Activated CD8-positive, alpha-beta T cell treated with anti-CD3 and anti-CD28 coated beads, Interleukin-2, amount 10 ng/mL, durations not matched to agents 7 days and 5 days (primary cell): Measurements from ENCODE around the gene OTUB1. TPM values are rescaled to one million over a fixed set of nuclear protein-coding genes. Genes with fewer than 3 reads are reported as not detected.

Experiments
- ATAC-seq: fragments of 150-1000 bp; cut with Tn5 transposase; one replicate; pipeline ENCODE4 v1.10.0; 2021; ENCODE audit warnings: moderate library complexity
- CTCF ChIA-PET: fragments of 350-600 bp; sonication (Branson Sonifier 250); formaldehyde crosslinking; loops from one replicate; lab custom pipeline; 2021; ENCODE audit warnings: antibody characterized with exemption; lab: Charles Lee
- POLR2A ChIA-PET: fragments of 350-600 bp; sonication (Branson Sonifier 250); formaldehyde crosslinking; loops from one replicate; lab custom pipeline; 2021; ENCODE audit warnings: antibody characterized with exemption; lab: Charles Lee
- DNase-seq: peaks from one replicate; pipeline ENCODE4 v3.0.0-alpha.2; 2020
- H3K27ac Mint-ChIP-seq: one replicate; pipeline ENCODE4 v1.8.0; 2021; ENCODE audit warnings: mild to moderate bottlenecking, mixed read lengths
- H3K27me3 Mint-ChIP-seq: one replicate; pipeline ENCODE4 v1.8.0; 2021; ENCODE audit warnings: low read depth, mixed read lengths
- H3K36me3 Mint-ChIP-seq: one replicate; pipeline ENCODE4 v1.8.0; 2021; ENCODE audit warnings: low read depth, mixed read lengths
- H3K4me1 Mint-ChIP-seq: one replicate; pipeline ENCODE4 v1.8.0; 2021; ENCODE audit warnings: low read depth, mixed read lengths
- H3K4me3 Mint-ChIP-seq: one replicate; pipeline ENCODE4 v1.8.0; 2021; ENCODE audit warnings: mild to moderate bottlenecking, mixed read lengths
- H3K9me3 Mint-ChIP-seq: one replicate; pipeline ENCODE4 v1.8.0; 2022; ENCODE audit warnings: mixed read lengths; ENCODE audit not compliant: insufficient read depth
- total RNA-seq, 2 experiments: library from RNA; stranded (reverse); gene quantifications; one replicate each; pipeline ENCODE4 v1.2.3, GENCODE V29; 2021

Gene OTUB1
- total RNA-seq, 2 experiments from 2014 or later: 93.7 to 102 TPM

DNA sequence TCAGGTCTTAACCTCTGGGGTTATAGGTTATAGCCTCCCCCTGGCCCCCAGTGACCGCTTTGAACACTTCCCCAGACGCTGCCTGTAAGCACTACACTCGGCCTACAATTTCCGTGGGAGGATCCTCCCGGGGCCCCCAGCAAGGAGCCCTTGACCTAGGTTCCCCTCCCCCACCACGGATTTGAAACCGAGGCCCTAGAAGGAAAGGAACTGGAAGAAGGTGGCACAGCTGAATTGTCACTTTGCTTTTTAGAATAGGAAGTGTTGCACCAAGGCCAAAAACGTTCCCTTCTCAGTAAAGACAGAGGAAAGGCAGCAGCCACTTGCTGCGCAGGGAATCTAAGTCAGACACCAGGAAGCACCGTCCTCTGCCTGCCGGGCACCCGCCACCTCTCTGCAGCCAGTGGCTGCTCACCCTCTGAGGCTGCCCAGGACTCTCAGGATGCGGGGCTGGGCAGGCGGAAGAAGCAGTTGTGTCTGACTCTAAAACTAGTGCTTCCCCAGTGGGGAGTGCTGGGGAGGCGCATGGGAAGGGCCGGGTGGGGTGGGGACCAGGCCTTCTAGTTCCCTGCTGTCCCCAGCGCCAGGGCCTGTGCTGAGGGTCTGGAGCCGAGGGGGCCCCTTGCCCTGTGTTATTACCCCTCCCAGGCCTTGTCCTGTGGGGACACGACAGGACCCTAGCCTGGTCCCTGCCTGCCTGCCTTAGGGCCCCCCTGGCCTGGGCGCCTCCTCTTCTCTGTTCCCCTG is 41.6 kb downstream of the OTUB1 start:
- H3K9me3 Mint-ChIP-seq: no peaks in the 10 kb centered on the region
- peak; percentile 29 for ATAC-seq
- no peak for DNase-seq
- POLR2A ChIA-PET: no interaction called here
- CTCF ChIA-PET: interaction anchor here (1.2 kb wide), 1 partner anchor 27 kb away, joined by 4 read pairs; no protein-coding TSS in a partner anchor
- no peaks in the 10 kb centered on the region for H3K36me3 Mint-ChIP-seq
- peaks cover 3% of the 10 kb centered on the region for H3K4me1 Mint-ChIP-seq
- H3K27ac Mint-ChIP-seq: no peak overlapping the region
- H3K4me3 Mint-ChIP-seq: no peak overlapping the region
- peaks cover 5% of the 10 kb centered on the region for H3K27me3 Mint-ChIP-seq

- H3K27ac Mint-ChIP-seq: no peak overlapping the region
- ChIA-PET POLR2A (no interaction called here), CTCF (no interaction called here)
- no peak overlapping the region for H3K4me3 Mint-ChIP-seq
- no peaks in the 10 kb centered on the region for H3K9me3 Mint-ChIP-seq
- peaks cover 3% of the 10 kb centered on the region for H3K4me1 Mint-ChIP-seq
- no peaks in the 10 kb centered on the region for H3K36me3 Mint-ChIP-seq
- H3K27me3 Mint-ChIP-seq: peaks cover 8% of the 10 kb centered on the region
- DNase-seq: no peak
- peak; percentile 23 for ATAC-seq
Measured at GRCh38 chr11:64028398-64029115, 42.3 kb downstream of the OTUB1 start.

- ATAC-seq (no peak), DNase-seq (no peak)
- POLR2A ChIA-PET: no interaction called here
- Mint-ChIP-seq H3K27ac (no peak overlapping the region), H3K36me3 (no peaks in the 10 kb centered on the region), H3K4me3 (no peak overlapping the region), H3K9me3 (no peaks in the 10 kb centered on the region), H3K27me3 (peaks cover 19% of the 10 kb centered on the region), H3K4me1 (peaks cover 3% of the 10 kb centered on the region)
- CTCF ChIA-PET: no interaction called here
Measured at GRCh38 chr11:64029773-64030172, 43.5 kb downstream of the OTUB1 start.

- DNase-seq: no peak
- Mint-ChIP-seq H3K9me3 (no peaks in the 10 kb centered on the region), H3K27me3 (peaks cover 25% of the 10 kb centered on the region), H3K4me3 (no peak overlapping the region), H3K4me1 (peaks cover 8% of the 10 kb centered on the region), H3K36me3 (peaks cover 5% of the 10 kb centered on the region), H3K27ac (no peak overlapping the region)
- ChIA-PET POLR2A (no interaction called here), CTCF (no interaction called here)
- ATAC-seq: no peak
Measured at GRCh38 chr11:64031001-64031400, 44.8 kb downstream of the OTUB1 start.

DNA sequence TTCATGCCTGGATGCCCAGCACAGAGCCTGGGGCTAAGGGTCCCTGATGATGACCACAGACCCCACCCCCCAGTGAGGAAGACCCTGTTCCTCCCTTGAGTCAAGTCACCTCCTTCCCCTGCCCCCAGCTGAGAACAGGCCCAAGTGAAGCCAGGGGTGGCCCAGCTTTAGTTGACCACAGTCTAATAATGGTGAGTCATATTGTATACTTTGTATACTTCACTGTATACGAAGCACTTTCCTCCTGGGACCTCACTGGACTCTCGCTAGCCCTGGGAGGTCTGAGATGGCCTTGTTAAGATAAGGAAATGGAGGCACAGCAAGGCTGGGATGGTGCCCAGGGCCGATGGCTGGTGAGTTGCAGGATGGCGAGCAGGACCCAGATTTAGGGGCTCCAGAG is 45.8 kb downstream of the OTUB1 start:
- peaks cover 25% of the 10 kb centered on the region for H3K27me3 Mint-ChIP-seq
- no peak overlapping the region for H3K27ac Mint-ChIP-seq
- peaks cover 5% of the 10 kb centered on the region for H3K36me3 Mint-ChIP-seq
- no peak overlapping the region for H3K4me3 Mint-ChIP-seq
- H3K4me1 Mint-ChIP-seq: peaks cover 8% of the 10 kb centered on the region
- POLR2A ChIA-PET: no interaction called here
- H3K9me3 Mint-ChIP-seq: no peaks in the 10 kb centered on the region
- CTCF ChIA-PET: interaction anchor here (1.3 kb wide), 1 partner anchor 31 kb away, joined by 3 read pairs; no protein-coding TSS in a partner anchor
- ATAC-seq (no peak), DNase-seq (no peak)

DNA sequence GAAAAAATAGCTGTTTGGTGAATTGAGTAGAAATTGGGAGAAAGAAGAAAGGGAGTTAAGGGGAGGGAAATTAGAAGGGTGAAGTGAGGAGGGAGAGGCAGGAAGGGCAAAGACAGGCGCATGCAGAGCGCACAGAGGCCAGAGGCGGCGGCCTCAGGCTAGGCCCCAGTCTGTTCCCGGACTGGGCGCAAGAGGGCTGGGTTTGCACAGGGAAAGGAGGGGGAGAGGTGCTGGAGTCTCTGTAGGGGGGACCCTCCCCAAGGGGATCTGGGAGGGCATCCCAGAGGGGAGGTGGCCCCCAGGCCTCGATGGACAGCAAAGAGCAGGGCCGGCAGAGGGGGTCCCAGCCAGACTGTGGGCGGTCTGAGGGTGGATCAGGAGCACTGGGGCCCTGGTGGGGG is 48.2 kb downstream of the OTUB1 start:
- ChIA-PET CTCF (interaction anchor here (1.8 kb wide), 1 partner anchor 10 kb away, joined by 5 read pairs; no protein-coding TSS in a partner anchor), POLR2A (no interaction called here)
- peaks cover 5% of the 10 kb centered on the region for H3K4me1 Mint-ChIP-seq
- no peaks in the 10 kb centered on the region for H3K9me3 Mint-ChIP-seq
- H3K4me3 Mint-ChIP-seq: no peak overlapping the region
- peaks cover 5% of the 10 kb centered on the region for H3K36me3 Mint-ChIP-seq
- DNase-seq (no peak), ATAC-seq (no peak)
- H3K27me3 Mint-ChIP-seq: peaks cover 36% of the 10 kb centered on the region
- H3K27ac Mint-ChIP-seq: no peak overlapping the region

- Mint-ChIP-seq H3K27me3 (peaks cover 36% of the 10 kb centered on the region), H3K4me1 (peaks cover 5% of the 10 kb centered on the region), H3K9me3 (no peaks in the 10 kb centered on the region), H3K27ac (no peak overlapping the region), H3K4me3 (no peak overlapping the region), H3K36me3 (peaks cover 5% of the 10 kb centered on the region)
- POLR2A ChIA-PET: no interaction called here
- DNase-seq (no peak), ATAC-seq (no peak)
- CTCF ChIA-PET: interaction anchor here (1.8 kb wide), 1 partner anchor 11 kb away, joined by 5 read pairs; no protein-coding TSS in a partner anchor
Measured at GRCh38 chr11:64035081-64035524, 48.9 kb downstream of the OTUB1 start.

DNA sequence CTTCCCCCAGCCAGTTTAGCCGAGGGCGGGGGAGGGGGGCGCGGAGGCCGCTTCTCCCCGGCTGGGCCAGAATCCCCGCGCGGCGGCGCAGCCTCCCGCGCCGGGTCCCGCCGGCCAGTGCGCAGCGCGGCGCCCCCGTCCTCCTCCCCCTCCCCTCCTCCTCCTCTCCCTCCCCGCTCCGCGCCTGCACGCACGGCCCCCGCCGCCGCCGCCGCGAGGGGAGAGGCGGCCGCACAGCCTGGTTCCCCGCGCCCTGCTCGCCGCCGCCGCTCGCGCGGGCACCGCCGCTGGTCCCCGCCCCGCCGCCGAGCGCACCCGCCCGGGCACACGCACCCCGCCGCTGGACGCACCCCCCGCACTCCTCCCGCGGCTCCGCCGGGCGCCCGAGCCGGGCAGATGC is 49.3 kb downstream of the OTUB1 start, which contains the start of gene FLRT1:
Gene FLRT1, plus strand, starts transcription at position 356 of the 400 bp plus-strand sequence. CDS start 80,337 bp downstream, outside the sequence.
- no peaks in the 10 kb centered on the region for H3K9me3 Mint-ChIP-seq
- no peak for DNase-seq
- peaks cover 5% of the 10 kb centered on the region for H3K36me3 Mint-ChIP-seq
- CTCF ChIA-PET: interaction anchor here (1.3 kb wide), 1 partner anchor 9 kb away, joined by 3 read pairs; no protein-coding TSS in a partner anchor
- H3K4me3 Mint-ChIP-seq: no peak within 1 kb of the TSS
- peaks cover 5% of the 10 kb centered on the region for H3K4me1 Mint-ChIP-seq
- H3K27me3 Mint-ChIP-seq: peaks cover 36% of the 10 kb centered on the region
- POLR2A ChIA-PET: no interaction called here
- no peak for ATAC-seq
- no peak within 1 kb of the TSS for H3K27ac Mint-ChIP-seq

DNA sequence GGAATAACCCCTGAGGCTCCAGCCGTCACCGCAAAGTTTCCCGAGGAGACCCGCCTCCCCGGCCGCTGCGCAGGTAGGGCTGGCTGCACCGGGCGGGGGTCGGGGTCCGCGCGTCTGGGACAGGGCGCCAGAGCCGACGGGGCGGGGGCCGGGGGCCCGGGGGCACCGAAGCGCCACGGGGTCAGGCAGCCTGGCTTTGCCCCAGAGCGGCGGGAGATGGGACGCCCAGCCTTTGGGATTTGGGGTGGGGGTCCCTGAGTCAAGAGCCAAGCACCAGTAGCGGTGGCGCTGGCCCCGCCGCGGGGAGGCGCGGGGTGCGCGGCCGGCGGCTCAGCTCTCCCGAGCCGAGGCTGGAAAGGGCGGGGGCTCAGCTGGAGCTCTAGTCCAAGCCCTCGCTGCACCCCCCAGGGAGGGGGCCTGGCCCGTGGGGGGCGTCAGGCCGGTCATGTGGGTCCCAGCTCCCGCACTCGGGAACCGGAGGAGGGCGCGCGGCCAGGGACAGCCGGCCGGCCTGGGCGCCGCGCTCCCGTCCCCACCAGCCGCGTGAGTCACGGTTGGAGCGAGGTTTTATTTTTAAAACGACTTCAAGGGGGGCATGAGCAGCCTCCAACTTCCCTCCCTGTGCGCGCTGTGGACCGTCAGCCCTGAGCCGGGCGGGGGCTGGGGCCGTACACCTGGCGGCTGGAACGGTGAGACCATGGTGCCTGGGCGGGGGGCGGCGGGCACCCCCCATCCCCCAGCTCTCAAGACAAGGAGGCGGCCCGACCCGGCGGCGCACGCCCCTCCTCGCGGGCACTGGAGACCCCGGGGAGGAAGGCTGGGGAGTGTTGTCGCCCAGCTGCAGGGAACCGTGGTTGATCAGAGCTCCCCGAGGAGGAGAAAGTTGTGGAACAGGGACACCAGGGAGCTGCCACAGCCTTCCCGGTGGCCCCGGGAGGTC is 50.1 kb downstream of the OTUB1 start:
- Mint-ChIP-seq H3K9me3 (no peaks in the 10 kb centered on the region), H3K27ac (no peak overlapping the region), H3K36me3 (peaks cover 5% of the 10 kb centered on the region), H3K4me1 (peaks cover 5% of the 10 kb centered on the region), H3K27me3 (peaks cover 36% of the 10 kb centered on the region), H3K4me3 (no peak overlapping the region)
- ATAC-seq: peak; percentile 31
- ChIA-PET POLR2A (no interaction called here), CTCF (interaction anchor here (1.3 kb wide), 1 partner anchor 10 kb away, joined by 3 read pairs; no protein-coding TSS in a partner anchor)
- no peak for DNase-seq

- ChIA-PET CTCF (interaction anchor here (1.3 kb wide), 1 partner anchor 11 kb away, joined by 3 read pairs; no protein-coding TSS in a partner anchor), POLR2A (no interaction called here)
- no peak overlapping the region for H3K4me3 Mint-ChIP-seq
- ATAC-seq (no peak), DNase-seq (no peak)
- peaks cover 5% of the 10 kb centered on the region for H3K36me3 Mint-ChIP-seq
- H3K9me3 Mint-ChIP-seq: no peaks in the 10 kb centered on the region
- peaks cover 36% of the 10 kb centered on the region for H3K27me3 Mint-ChIP-seq
- H3K4me1 Mint-ChIP-seq: peaks cover 5% of the 10 kb centered on the region
- H3K27ac Mint-ChIP-seq: no peak overlapping the region
Measured at GRCh38 chr11:64037027-64037634, 50.9 kb downstream of the OTUB1 start.

GRCh38 chr11:64038500-64038899 is 52.3 kb downstream of the OTUB1 start:
- H3K4me1 Mint-ChIP-seq: peaks cover 5% of the 10 kb centered on the region
- H3K9me3 Mint-ChIP-seq: no peaks in the 10 kb centered on the region
- ChIA-PET CTCF (no interaction called here), POLR2A (no interaction called here)
- no peak overlapping the region for H3K27ac Mint-ChIP-seq
- peaks cover 5% of the 10 kb centered on the region for H3K36me3 Mint-ChIP-seq
- no peak overlapping the region for H3K4me3 Mint-ChIP-seq
- ATAC-seq: no peak
- peaks cover 30% of the 10 kb centered on the region for H3K27me3 Mint-ChIP-seq
- no peak for DNase-seq
